ENCODE measurements around the gene APBA2. TPM values are rescaled to one million over a fixed set of nuclear protein-coding genes. Genes with fewer than 3 reads are reported as not detected.

APBA2 gene
- total RNA-seq, 1 donor = 7.5 TPM

GRCh38 chr15:29051422-29051821 lies 165.6 kb downstream of the APBA2 start:
- no peak for DNase-seq (ENCODE audit: low read depth in 2 of 3, low spot score in 2 of 3)

GRCh38 chr15:29053006-29053405 lies 167.2 kb downstream of the APBA2 start:
- DNase-seq (ENCODE audit: low read depth in 2 of 3, low spot score in 2 of 3) = no peak

GRCh38 chr15:29053661-29054131 lies 167.9 kb downstream of the APBA2 start:
- DNase-seq (ENCODE audit: low read depth in 2 of 3, low spot score in 2 of 3) = no peak

GRCh38 chr15:29054171-29055045 lies 168.6 kb downstream of the APBA2 start:
- DNase-seq (ENCODE audit: low read depth in 2 of 3, low spot score in 2 of 3) = no peak

- no peak for DNase-seq (ENCODE audit: low read depth in 2 of 3, low spot score in 2 of 3)
Measured at GRCh38 chr15:29055876-29056275, 170.1 kb downstream of the APBA2 start.

- DNase-seq (ENCODE audit: low read depth in 2 of 3, low spot score in 2 of 3) = no peak
Measured at GRCh38 chr15:29056839-29057450, 171.2 kb downstream of the APBA2 start.

- no peak for DNase-seq (ENCODE audit: low read depth in 2 of 3, low spot score in 2 of 3)
Measured at GRCh38 chr15:29057856-29058255, 172.1 kb downstream of the APBA2 start.

- no peak for DNase-seq (ENCODE audit: low read depth in 2 of 3, low spot score in 2 of 3)
Measured at GRCh38 chr15:29058903-29059539, 173.2 kb downstream of the APBA2 start.

- DNase-seq (ENCODE audit: low read depth in 2 of 3, low spot score in 2 of 3) = no peak
Measured at GRCh38 chr15:29059871-29060640, 174.3 kb downstream of the APBA2 start.

- DNase-seq (ENCODE audit: low read depth in 2 of 3, low spot score in 2 of 3) = no peak
Measured at GRCh38 chr15:29061746-29062145, 176.0 kb downstream of the APBA2 start.

GRCh38 chr15:29062179-29062591 lies 176.4 kb downstream of the APBA2 start:
- DNase-seq (ENCODE audit: low read depth in 2 of 3, low spot score in 2 of 3) = no peak

- DNase-seq (ENCODE audit: low read depth in 2 of 3, low spot score in 2 of 3) = no peak
Measured at GRCh38 chr15:29062626-29063025, 176.9 kb downstream of the APBA2 start.

- no peak for DNase-seq (ENCODE audit: low read depth in 2 of 3, low spot score in 2 of 3)
Measured at GRCh38 chr15:29063646-29064045, 177.9 kb downstream of the APBA2 start.

- no peak for DNase-seq (ENCODE audit: low read depth in 2 of 3, low spot score in 2 of 3)
Measured at GRCh38 chr15:29064290-29064689, 178.5 kb downstream of the APBA2 start.

- DNase-seq (ENCODE audit: low read depth in 2 of 3, low spot score in 2 of 3) = no peak
Measured at GRCh38 chr15:29064731-29065130, 179.0 kb downstream of the APBA2 start.

GRCh38 chr15:29065571-29065970 lies 179.8 kb downstream of the APBA2 start:
- DNase-seq (ENCODE audit: low read depth in 2 of 3, low spot score in 2 of 3) = no peak

GRCh38 chr15:29066310-29066709 lies 180.5 kb downstream of the APBA2 start:
- no peak for DNase-seq (ENCODE audit: low read depth in 2 of 3, low spot score in 2 of 3)

GRCh38 chr15:29066838-29067237 lies 181.1 kb downstream of the APBA2 start:
- DNase-seq (ENCODE audit: low read depth in 2 of 3, low spot score in 2 of 3) = no peak

GRCh38 chr15:29067949-29068348 lies 182.2 kb downstream of the APBA2 start:
- no peak for DNase-seq (ENCODE audit: low read depth in 2 of 3, low spot score in 2 of 3)

GRCh38 chr15:29070471-29071231 lies 184.9 kb downstream of the APBA2 start:
- DNase-seq (ENCODE audit: low read depth in 2 of 3, low spot score in 2 of 3) = no peak

Measured in hematopoietic multipotent progenitor cell (in vitro differentiated cells).